CD4-positive, CD25-positive, alpha-beta regulatory T cell (primary cell): ENCODE results near the gene PCDHGA11. TPM values are rescaled to one million over a fixed set of nuclear protein-coding genes. Genes with fewer than 3 reads are reported as not detected.
"Not testable (repeated sequence)": the region's sequence is repeated elsewhere in the genome, so short reads cannot be mapped to it uniquely, and the experiment has no call there.

Source experiments
- ATAC-seq, 2 donors: fragments of 150-1000 bp; cut with Tn5 transposase; one replicate each; pipeline ENCODE4 v1.10.0; 2021; ENCODE audit warnings: low read depth in 2 of 2, moderate number of reproducible peaks in 2 of 2, moderate library complexity in 1 of 2
- DNase-seq, 3 donors: peaks; one replicate each; pipeline versions ENCODE4 v3.0.0 to v3.0.0-alpha.2; 2012 to 2022; ENCODE audit warnings: mixed read lengths in 1 of 3
- H3K27ac ChIP-seq: one replicate; pipeline ENCODE4 v1.7.0; 2013; ENCODE audit warnings: mild to moderate bottlenecking, low read length; ENCODE audit not compliant: insufficient read depth, poor library complexity, severe bottlenecking
- H3K27me3 ChIP-seq: one replicate; pipeline ENCODE4 v1.7.0; 2013; ENCODE audit warnings: low read length; ENCODE audit not compliant: control insufficient read depth, insufficient read depth
- H3K36me3 ChIP-seq: one replicate; pipeline ENCODE4 v1.7.0; 2013; ENCODE audit warnings: mild to moderate bottlenecking, low read length, moderate library complexity; ENCODE audit not compliant: control insufficient read depth, insufficient read depth
- H3K4me1 ChIP-seq: 2 replicates; pipeline ENCODE4 v1.7.0; 2013; ENCODE audit warnings: mild to moderate bottlenecking, low read length; ENCODE audit not compliant: insufficient read depth, control insufficient read depth, poor library complexity, severe bottlenecking
- H3K4me3 ChIP-seq: one replicate; pipeline ENCODE4 v1.7.0; 2013; ENCODE audit warnings: low read depth, mild to moderate bottlenecking, low read length, moderate library complexity
- H3K9me3 ChIP-seq, 2 experiments: 1 replicate in 1 of 2; 2 replicates in 1 of 2; pipeline ENCODE4 v1.7.0; 2013; ENCODE audit warnings: low read length in 2 of 2, mild to moderate bottlenecking in 1 of 2, moderate library complexity in 1 of 2; ENCODE audit not compliant: control insufficient read depth in 2 of 2
- H3K27ac Mint-ChIP-seq, 3 donors: one replicate each; pipeline ENCODE4 v1.8.0; 2020 to 2022; ENCODE audit warnings: mild to moderate bottlenecking in 3 of 3, mixed read lengths in 3 of 3, moderate library complexity in 2 of 3
- H3K27me3 Mint-ChIP-seq: one replicate; pipeline ENCODE4 v1.8.0; 2022; ENCODE audit warnings: mild to moderate bottlenecking, mixed read lengths
- H3K36me3 Mint-ChIP-seq: one replicate; pipeline ENCODE4 v1.8.0; 2020; ENCODE audit warnings: mixed read lengths
- H3K4me1 Mint-ChIP-seq, 4 donors: one replicate each; pipeline ENCODE4 v1.8.0; 2020 to 2022; ENCODE audit warnings: mixed read lengths in 4 of 4, mild to moderate bottlenecking in 1 of 4
- H3K4me3 Mint-ChIP-seq, 4 donors: one replicate each; pipeline ENCODE4 v1.8.0; 2020 to 2022; ENCODE audit warnings: mild to moderate bottlenecking in 4 of 4, mixed read lengths in 4 of 4, moderate library complexity in 3 of 4
- H3K9me3 Mint-ChIP-seq, 7 donors: one replicate each; pipeline ENCODE4 v1.8.0; 2020 to 2022; ENCODE audit warnings: mixed read lengths in 7 of 7, mild to moderate bottlenecking in 3 of 7, moderate library complexity in 2 of 7
- polyA plus RNA-seq, 4 donors: library from polyadenylated mRNA; unstranded; fragments of 300-500 nt; fragmentation: Illumina TruSeq; gene quantifications; one replicate each; pipeline ENCODE4 v1.2.3, GENCODE V29; 2021
- total RNA-seq: library from RNA; stranded (reverse); gene quantifications from one replicate; pipeline ENCODE4 v1.2.3, GENCODE V29; 2022

PCDHGA11 gene
- total and polyA plus RNA-seq, 5 donors from 2014 or later = not detected

- peaks cover 18 to 30% of the 10 kb centered on the region in 2 experiments for H3K9me3 ChIP-seq
- ATAC-seq (no peak), DNase-seq (no peak)
- H3K4me1 ChIP-seq = no peaks in the 10 kb centered on the region
- H3K27ac ChIP-seq = no peak overlapping the region
- Mint-ChIP-seq H3K4me1 (peaks cover 0 to 2% (median 0%) of the 10 kb centered on the region in 4 donors), H3K27me3 (peaks cover 60% of the 10 kb centered on the region), H3K4me3 (no peak overlapping the region), H3K36me3 (no peaks in the 10 kb centered on the region), H3K27ac (no peak overlapping the region), H3K9me3 (peaks cover 0 to 49% (median 17%) of the 10 kb centered on the region in 7 donors)
- peaks cover 42% of the 10 kb centered on the region for H3K27me3 ChIP-seq
- no peaks in the 10 kb centered on the region for H3K36me3 ChIP-seq
- H3K4me3 ChIP-seq = no peak overlapping the region
Observed at GRCh38 chr5:141383345-141383744, 37.5 kb upstream of the PCDHGA11 start.

- H3K4me3 Mint-ChIP-seq = no peak overlapping the region
- H3K36me3 ChIP-seq = no peaks in the 10 kb centered on the region
- H3K9me3 Mint-ChIP-seq = peaks cover 0 to 50% (median 16%) of the 10 kb centered on the region in 7 donors
- H3K4me1 ChIP-seq = no peaks in the 10 kb centered on the region
- no peak overlapping the region for H3K4me3 ChIP-seq
- H3K36me3 Mint-ChIP-seq = no peaks in the 10 kb centered on the region
- peaks cover 0 to 2% (median 0%) of the 10 kb centered on the region in 4 donors for H3K4me1 Mint-ChIP-seq
- peaks cover 21 to 41% of the 10 kb centered on the region in 2 experiments for H3K9me3 ChIP-seq
- H3K27me3 Mint-ChIP-seq = peaks cover 61% of the 10 kb centered on the region
- H3K27ac Mint-ChIP-seq = no peak overlapping the region
- H3K27me3 ChIP-seq = peaks cover 48% of the 10 kb centered on the region
- no peak for DNase-seq
- no peak for ATAC-seq
- H3K27ac ChIP-seq = no peak overlapping the region
Observed at GRCh38 chr5:141384471-141385267, 36.2 kb upstream of the PCDHGA11 start.

GRCh38 chr5:141387557-141388311, 33.1 kb upstream of the PCDHGA11 start, which contains the start of gene PCDHGB4:
TSS of gene PCDHGB4 (plus strand) at chr5:141387698. CDS start at chr5:141387885, 187 bp downstream.
- not testable (repeated sequence) for DNase-seq, H3K4me1 ChIP-seq, H3K4me3 ChIP-seq, H3K4me3 Mint-ChIP-seq, H3K4me1 Mint-ChIP-seq, H3K27ac ChIP-seq, H3K36me3 ChIP-seq, H3K36me3 Mint-ChIP-seq
- H3K27me3 ChIP-seq = peaks cover 46% of the 10 kb centered on the region
- Mint-ChIP-seq H3K9me3 (peaks cover 0 to 59% (median 18%) of the 10 kb centered on the region in 7 donors), H3K27me3 (peaks cover 65% of the 10 kb centered on the region), H3K27ac (peak within 1 kb of the TSS in 1 of 3 donors; percentile 49)
- peak in 1 of 2 donors; percentile 34 for ATAC-seq
- H3K9me3 ChIP-seq = peaks cover 20 to 48% of the 10 kb centered on the region in 2 experiments

- H3K9me3 ChIP-seq = peaks cover 20 to 48% of the 10 kb centered on the region in 2 experiments
- H3K4me3 ChIP-seq = no peak overlapping the region
- H3K4me1 ChIP-seq = no peaks in the 10 kb centered on the region
- Mint-ChIP-seq H3K4me1 (peaks cover 0 to 3% (median 0%) of the 10 kb centered on the region in 4 donors), H3K36me3 (peaks cover 3% of the 10 kb centered on the region), H3K4me3 (no peak overlapping the region), H3K9me3 (peaks cover 0 to 60% (median 18%) of the 10 kb centered on the region in 7 donors), H3K27ac (peak overlapping the region in 1 of 3 donors; percentile 49), H3K27me3 (peaks cover 61% of the 10 kb centered on the region)
- H3K27ac ChIP-seq = no peak overlapping the region
- peaks cover 42% of the 10 kb centered on the region for H3K27me3 ChIP-seq
- DNase-seq (no peak), ATAC-seq (no peak)
- no peaks in the 10 kb centered on the region for H3K36me3 ChIP-seq
Observed at GRCh38 chr5:141388661-141389060, 32.2 kb upstream of the PCDHGA11 start.

- no peak for ATAC-seq
- Histone ChIP-seq H3K27me3 (peaks cover 41% of the 10 kb centered on the region), H3K9me3 (peaks cover 21 to 54% of the 10 kb centered on the region in 2 experiments), H3K27ac (no peak overlapping the region), H3K4me3 (no peak overlapping the region), H3K4me1 (no peaks in the 10 kb centered on the region), H3K36me3 (no peaks in the 10 kb centered on the region)
- DNase-seq = no peak
- Mint-ChIP-seq H3K36me3 (peaks cover 3% of the 10 kb centered on the region), H3K9me3 (peaks cover 0 to 60% (median 18%) of the 10 kb centered on the region in 7 donors), H3K4me3 (peak overlapping the region in 1 of 4 donors; percentile 77), H3K27me3 (peaks cover 58% of the 10 kb centered on the region), H3K27ac (no peak overlapping the region), H3K4me1 (peaks cover 0 to 3% (median 0%) of the 10 kb centered on the region in 4 donors)
Observed at GRCh38 chr5:141389153-141390042, 31.5 kb upstream of the PCDHGA11 start.

GRCh38 chr5:141392429-141393198, 28.2 kb upstream of the PCDHGA11 start, which contains the start of gene PCDHGA8:
TSS of gene PCDHGA8 (plus strand) at chr5:141392633. CDS start at chr5:141392814, 181 bp downstream.
- Mint-ChIP-seq H3K9me3 (peaks cover 0 to 57% (median 11%) of the 10 kb centered on the region in 7 donors), H3K27ac (no peak within 1 kb of the TSS), H3K4me3 (peak within 1 kb of the TSS in 1 of 4 donors; percentile 1), H3K4me1 (peaks cover 0 to 3% (median 0%) of the 10 kb centered on the region in 4 donors), H3K27me3 (peaks cover 46% of the 10 kb centered on the region), H3K36me3 (peaks cover 3% of the 10 kb centered on the region)
- no peaks in the 10 kb centered on the region for H3K36me3 ChIP-seq
- H3K27me3 ChIP-seq = peaks cover 26% of the 10 kb centered on the region
- no peak for ATAC-seq
- H3K4me1 ChIP-seq = no peaks in the 10 kb centered on the region
- H3K9me3 ChIP-seq = peaks cover 24 to 37% of the 10 kb centered on the region in 2 experiments
- DNase-seq = no peak
- H3K4me3 ChIP-seq = no peak within 1 kb of the TSS
- no peak within 1 kb of the TSS for H3K27ac ChIP-seq
